GM12878 (cell line): ENCODE data around the gene CES4A. TPM values are rescaled to one million over a fixed set of nuclear protein-coding genes. Genes with fewer than 3 reads are reported as not detected.

Source experiments
- ATAC-seq: fragments of 200-7000 bp; cut with Tn5 transposase; 3 replicates; pipeline ENCODE4 v1.9.1; 2020; ENCODE audit warnings: mild to moderate bottlenecking, moderate library complexity
- BruUV-seq: library from RNA; stranded (reverse); fragments of 400-500 nt; replicated peaks from 2 replicates; lab custom pipeline; 2021; lab: Mats Ljungman, UMichigan
- CTCF ChIA-PET: fragments of 300-600 bp; sonication (Branson Sonifier 250); formaldehyde crosslinking; extraction: SDS; loops from one replicate; lab custom pipeline; 2021; ENCODE audit warnings: inconsistent platforms; lab: Yijun Ruan, JAX
- POLR2A ChIA-PET: fragments of 350-600 bp; formaldehyde crosslinking; extraction: SDS; loops from one replicate; lab custom pipeline; 2021; ENCODE audit warnings: inconsistent platforms; lab: Charles Lee
- RAD21 ChIA-PET: fragments of 300-600 bp; sonication (Branson Sonifier 250); formaldehyde crosslinking; loops from one replicate; lab custom pipeline; 2023; ENCODE audit warnings: antibody characterized with exemption; ENCODE audit not compliant: unreplicated experiment; lab: Charles Lee
- SMC1A ChIA-PET: fragments of 300-600 bp; sonication (Branson Sonifier 250); formaldehyde crosslinking; loops from one replicate; lab custom pipeline; 2023; ENCODE audit not compliant: unreplicated experiment, uncharacterized antibody; lab: Charles Lee
- DNase-seq: peaks from one replicate; pipeline ENCODE4 v3.0.0-alpha.2; 2011; ENCODE audit warnings: low read depth, low spot score
- FAIRE-seq: peaks from 3 replicates; lab custom pipeline; 2011; peaks lifted over from hg19 to GRCh38; lab: Jason Lieb, UNC
- H2AFZ ChIP-seq: 2 replicates; pipeline ENCODE4 v1.6.0; 2011; ENCODE audit warnings: low read depth, low read length, control low read depth; ENCODE audit not compliant: control insufficient read depth
- H3K27ac ChIP-seq: 2 replicates; pipeline ENCODE4 v1.5.1; 2011; ENCODE audit warnings: control low read depth; ENCODE audit not compliant: control insufficient read depth, insufficient read depth
- H3K27me3 ChIP-seq, 2 experiments: replicated peaks in 1 of 2; 2 replicates each; pipeline versions ENCODE4 v1.6.0 to v1.6.1; 2011; ENCODE audit warnings: low read length in 1 of 2; ENCODE audit not compliant: control insufficient read depth in 2 of 2, insufficient read depth in 2 of 2
- H3K36me3 ChIP-seq, 2 experiments: 2 replicates each; pipeline ENCODE4 v1.5.1; 2011; ENCODE audit warnings: low read length in 1 of 2; ENCODE audit not compliant: control insufficient read depth in 2 of 2, insufficient read depth in 2 of 2
- H3K4me1 ChIP-seq: 2 replicates; pipeline ENCODE4 v1.6.1; 2011; ENCODE audit warnings: mild to moderate bottlenecking, low read length, moderate library complexity, mixed read lengths; ENCODE audit not compliant: control insufficient read depth, insufficient read depth
- H3K4me2 ChIP-seq: 2 replicates; pipeline ENCODE4 v1.6.0; 2011; ENCODE audit warnings: control low read depth; ENCODE audit not compliant: control insufficient read depth, insufficient read depth
- H3K4me3 ChIP-seq: fragments of 200-600 bp; sonication (generic); 2 replicates; pipeline ENCODE4 v1.5.1; 2016
- H3K79me2 ChIP-seq: 2 replicates; pipeline ENCODE4 v1.6.0; 2011; ENCODE audit warnings: low read length; ENCODE audit not compliant: control insufficient read depth, insufficient read depth
- H3K9ac ChIP-seq: 2 replicates; pipeline ENCODE4 v1.8.0; 2011; ENCODE audit warnings: low read length, control low read depth, mixed read lengths; ENCODE audit not compliant: control insufficient read depth, insufficient read depth
- H3K9me3 ChIP-seq: replicated peaks from 3 replicates; pipeline ENCODE4 v1.5.1; 2011; ENCODE audit warnings: mild to moderate bottlenecking, low read length; ENCODE audit not compliant: control insufficient read depth, insufficient read depth
- H4K20me1 ChIP-seq: 2 replicates; pipeline ENCODE4 v1.6.0; 2011; ENCODE audit not compliant: control insufficient read depth, insufficient read depth
- EGR1 ChIP-seq, 2 experiments: IDR thresholded peaks; 1 replicate in 1 of 2; 2 replicates in 1 of 2; pipeline ENCODE4 v1.6.1; 2011 to 2012; ENCODE audit warnings: low read depth in 2 of 2, low read length in 2 of 2, borderline replicate concordance in 1 of 2, mild to moderate bottlenecking in 1 of 2, moderate library complexity in 1 of 2
- FOXM1 ChIP-seq: IDR thresholded peaks from 2 replicates; pipeline ENCODE4 v1.6.1; 2012; ENCODE audit warnings: low read depth, mild to moderate bottlenecking, inconsistent platforms, low read length, moderate library complexity
- IRF3 ChIP-seq: fragments of 450-650 bp; IDR thresholded peaks from 2 replicates; pipeline ENCODE4 v1.6.1; 2014; ENCODE audit warnings: mild to moderate bottlenecking
- JUNB ChIP-seq: IDR thresholded peaks from 2 replicates; pipeline ENCODE4 v1.6.1; 2016; ENCODE audit warnings: antibody characterized with exemption, mild to moderate bottlenecking
- MAX ChIP-seq: IDR thresholded peaks from 2 replicates; pipeline ENCODE4 v1.6.1; 2012; ENCODE audit warnings: low read depth, low read length, improper control_type of control experiment
- NR2C2 ChIP-seq: IDR thresholded peaks from 2 replicates; pipeline ENCODE4 v1.6.1; 2011; ENCODE audit warnings: borderline replicate concordance, low read depth; ENCODE audit not compliant: control insufficient read depth, insufficient read length
- TCF3 ChIP-seq: IDR thresholded peaks from 2 replicates; pipeline ENCODE4 v1.6.1; 2012; ENCODE audit warnings: low read depth, mild to moderate bottlenecking, low read length, borderline replicate concordance; ENCODE audit not compliant: insufficient read depth
- ZNF384 ChIP-seq: IDR thresholded peaks from 2 replicates; pipeline ENCODE4 v1.6.1; 2012; ENCODE audit warnings: low read depth, mild to moderate bottlenecking, low read length, improper control_type of control experiment, borderline replicate concordance
- WGBS: methylation state at CpG from one replicate; pipeline ENCODE4 v1.1.6; 2016; ENCODE audit warnings: low lambda C conversion rate; ENCODE audit not compliant: insufficient replicate concordance, insufficient coverage; ENCODE audit errors: missing lambda C conversion rate; 5-methylcytosine and 5-hydroxymethylcytosine counted together
- in situ Hi-C: fragments of 300-500 bp; cut with MboI; formaldehyde crosslinking; loops from 9 replicates; pipeline ENCODE4 v1.14.3; 2018; ENCODE audit warnings: mixed read lengths
- intact Hi-C: fragments of 100-400 bp; cut with micrococcal nuclease; formaldehyde crosslinking; loops from one replicate; pipeline ENCODE4 v1.14.2; 2022; ENCODE audit not compliant: unreplicated experiment
- polyA plus RNA-seq, 11 experiments: library from polyadenylated mRNA; depleted of rRNA in 4 of 11; unstranded in 6 of 11; stranded (reverse) in 5 of 11; fragments of >200 nt; fragmentation: Nextera tagmentation in 4 of 11; fragmentation: Illumina TruSeq in 1 of 11; extraction: Ambion mirVana in 4 of 11; extraction: Trizol in 1 of 11; gene quantifications; 1 replicate in 1 of 11; 2 replicates in 10 of 11; pipeline versions ENCODE4 v1.2.1 to v1.2.3, GENCODE V29; 2011 to 2016; ENCODE audit warnings: inconsistent platforms in 2 of 11, missing spikeins in 2 of 11, low read depth in 1 of 11
- total RNA-seq, 4 experiments: library from RNA; depleted of rRNA in 3 of 4; stranded (reverse); fragments of >200 nt in 3 of 4; fragmentation: Illumina TruSeq in 1 of 4; extraction: Trizol in 1 of 4; gene quantifications; 2 replicates each; pipeline versions ENCODE4 v1.2.1 to v1.2.3, GENCODE V29; 2013 to 2021

Gene CES4A
- total and polyA plus RNA-seq, 10 of the 15 experiments (the other 5 are each of a cell fraction or from before 2014, with no cell fraction given) = 0.05 to 5.0 (median 2.1) TPM

DNA sequence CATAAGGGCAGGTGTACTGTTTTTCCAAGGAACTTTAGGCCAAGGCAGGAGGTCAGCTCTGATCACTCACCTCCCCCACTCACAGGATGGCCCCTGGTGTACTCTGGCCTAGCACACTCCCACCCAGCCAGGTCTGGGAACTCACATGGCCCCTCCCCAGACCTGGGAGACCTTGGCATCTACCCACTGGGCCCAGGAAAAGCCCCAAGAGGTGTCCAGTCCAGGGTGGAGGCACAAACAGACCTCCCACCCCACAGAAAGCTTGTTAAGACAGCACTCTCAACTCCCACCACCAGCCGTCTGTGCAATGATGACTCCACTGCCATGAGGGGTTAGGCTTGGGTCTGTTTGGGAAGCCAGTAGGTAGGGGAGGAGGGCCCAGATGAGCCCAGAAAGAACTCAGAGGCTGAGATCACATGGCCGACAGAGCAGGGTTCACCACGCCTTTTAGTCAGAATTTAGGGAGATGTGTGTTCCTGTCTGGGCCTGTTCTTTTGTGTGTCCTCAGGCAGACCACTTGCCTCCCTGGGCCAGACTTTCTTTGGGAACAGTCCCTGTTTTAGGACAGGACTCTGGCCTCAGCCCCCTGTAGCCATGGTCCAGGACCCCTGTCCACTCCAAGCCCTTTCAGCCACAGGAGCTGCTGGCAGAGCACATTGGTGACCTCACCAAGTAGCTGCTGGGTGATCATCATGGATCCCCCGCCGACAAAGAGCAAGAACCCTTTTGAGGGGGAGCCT is 28.5 kb downstream of the CES4A start:
- intact Hi-C loops = loop anchor here (1.0 to 10.0 kb wide), 3 partner anchors 62 to 168 kb away; no protein-coding TSS in a partner anchor
- no TSS peak for BruUV-seq
- peaks cover 0 to 2% of the 10 kb centered on the region in 2 experiments; a peak in 3 of 4 replicates for H3K27me3 ChIP-seq
- no peak overlapping the region for H2AFZ ChIP-seq
- POLR2A ChIA-PET = interaction anchor here (1.5 to 3.0 kb wide), 2 partner anchors 84 to 141 kb away, joined by 5 to 12 read pairs; no protein-coding TSS in a partner anchor
- no peaks in the 10 kb centered on the region for H3K36me3 ChIP-seq
- TF ChIP-seq IRF3 = no peak
- SMC1A ChIA-PET = interaction anchor here (1.2 to 4.4 kb wide), 15 partner anchors 13 to 168 kb away, joined by 3 to 57 read pairs (median 8); partner anchors contain the start of genes FBXL8, NOL3 and TRADD
- H3K4me1 ChIP-seq = peaks cover 13% of the 10 kb centered on the region; the same call in 1 of the 2 replicates
- no peak overlapping the region for H3K9ac ChIP-seq
- no peak overlapping the region for H3K4me3 ChIP-seq
- RAD21 ChIA-PET = interaction anchor here (0.8 to 4.8 kb wide), 14 partner anchors 14 to 154 kb away, joined by 3 to 85 read pairs (median 8); partner anchors contain the start of genes B3GNT9, FBXL8, NOL3 and TRADD
- DNase-seq = no peak
- no peak for FAIRE-seq
- H4K20me1 ChIP-seq = no peaks in the 10 kb centered on the region
- no peaks in the 10 kb centered on the region for H3K9me3 ChIP-seq
- no peak overlapping the region for H3K4me2 ChIP-seq
- CTCF ChIA-PET = interaction anchor here (0.8 to 12.3 kb wide), 28 partner anchors 10 to 181 kb away, joined by 3 to 205 read pairs (median 8); partner anchors contain the start of genes B3GNT9, CBFB, CES3 and FBXL8
- WGBS = 52% methylated on average over 5 of the region's 5 CpGs
- in situ Hi-C loops = loop anchor here (5.0 kb wide), 2 partner anchors 85 to 135 kb away; partner anchors contain the start of gene B3GNT9
- H3K27ac ChIP-seq = no peak overlapping the region
- ATAC-seq = no peak
- no peaks in the 10 kb centered on the region for H3K79me2 ChIP-seq

DNA sequence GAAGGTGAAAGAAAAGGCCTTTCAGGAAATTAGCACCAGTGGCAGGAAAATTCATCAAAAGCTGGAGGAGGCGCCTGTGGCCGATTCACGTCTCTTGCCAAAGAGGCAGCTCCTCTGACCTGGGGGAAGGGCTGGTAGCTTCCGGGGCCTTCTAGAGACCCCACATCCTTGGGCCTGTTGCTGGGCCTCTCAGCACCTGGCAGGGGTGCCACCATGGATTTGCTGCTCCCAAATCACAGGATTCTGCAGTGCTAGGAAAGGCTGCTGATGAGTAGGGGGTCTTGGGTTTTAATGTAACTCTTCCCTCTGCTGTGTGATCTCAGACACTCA is 29.0 kb downstream of the CES4A start:
- POLR2A ChIA-PET = interaction anchor here (0.9 to 3.0 kb wide), 8 partner anchors 10 to 153 kb away, joined by 3 to 15 read pairs (median 4); partner anchors contain the start of genes CBFB and NOL3
- no peaks in the 10 kb centered on the region for H3K79me2 ChIP-seq
- H3K9me3 ChIP-seq = no peaks in the 10 kb centered on the region
- no TSS peak for BruUV-seq
- ATAC-seq = no peak
- CTCF ChIA-PET = interaction anchor here (0.8 to 12.3 kb wide), 45 partner anchors 10 to 181 kb away, joined by 3 to 205 read pairs (median 7); partner anchors contain the start of genes B3GNT9, CBFB, E2F4 and FBXL8
- no peaks in the 10 kb centered on the region for H4K20me1 ChIP-seq
- H3K4me3 ChIP-seq = no peak overlapping the region
- DNase-seq = no peak
- no peak overlapping the region for H2AFZ ChIP-seq
- in situ Hi-C loops = loop anchor here (5.0 kb wide), 2 partner anchors 85 to 135 kb away; partner anchors contain the start of gene B3GNT9
- peaks cover 0 to 2% of the 10 kb centered on the region in 2 experiments; a peak in 3 of 4 replicates for H3K27me3 ChIP-seq
- no peak overlapping the region for H3K27ac ChIP-seq
- H3K36me3 ChIP-seq = no peaks in the 10 kb centered on the region
- WGBS = 71% methylated on average over 4 of the region's 4 CpGs
- SMC1A ChIA-PET = interaction anchor here (0.9 to 4.4 kb wide), 32 partner anchors 11 to 168 kb away, joined by 3 to 57 read pairs (median 5); partner anchors contain the start of genes B3GNT9, CBFB, FBXL8 and NOL3
- RAD21 ChIA-PET = interaction anchor here (0.9 to 4.8 kb wide), 32 partner anchors 9 to 230 kb away, joined by 3 to 85 read pairs (median 6); partner anchors contain the start of genes B3GNT9, CBFB, FBXL8 and FHOD1
- FAIRE-seq = no peak
- no peak overlapping the region for H3K4me2 ChIP-seq
- peaks cover 13% of the 10 kb centered on the region; the same call in 1 of the 2 replicates for H3K4me1 ChIP-seq
- intact Hi-C loops = loop anchor here (1.0 to 10.0 kb wide), 3 partner anchors 63 to 167 kb away; no protein-coding TSS in a partner anchor
- no peak overlapping the region for H3K9ac ChIP-seq
- no peak for TF ChIP-seq NR2C2
- no peak for TF ChIP-seq ZNF384
- TF ChIP-seq JUNB = no peak
- no peak for TF ChIP-seq MAX
- TF ChIP-seq FOXM1 = no peak
- TF ChIP-seq EGR1 (IDR thresholded peaks at IDR 0.05; ENCODE audit: borderline replicate concordance in 1 of 2, low read depth in 2 of 2, low read length in 2 of 2) = no peak
- TF ChIP-seq TCF3 = no peak
